Upper lobe of right lung (tissue), 1 donor: ENCODE results near the gene DTNB. TPM values are rescaled to one million over a fixed set of nuclear protein-coding genes. Genes with fewer than 3 reads are reported as not detected.

Experiments
- ATAC-seq: fragments of 200-7000 bp; cut with Tn5 transposase; one replicate; pipeline ENCODE4 v1.9.1; 2020; ENCODE audit warnings: mild to moderate bottlenecking, moderate library complexity
- DNase-seq: peaks from one replicate; pipeline ENCODE4 v3.0.0-alpha.2; 2020
- H3K27ac ChIP-seq: fragments of 200-600 bp; one replicate; pipeline ENCODE4 v1.8.0; 2022
- H3K27me3 ChIP-seq: fragments of 200-600 bp; one replicate; pipeline ENCODE4 v1.8.0; 2022; ENCODE audit warnings: mild to moderate bottlenecking
- H3K36me3 ChIP-seq: fragments of 200-600 bp; one replicate; pipeline ENCODE4 v1.8.0; 2022
- H3K4me1 ChIP-seq: fragments of 200-600 bp; one replicate; pipeline ENCODE4 v1.8.0; 2022
- H3K4me3 ChIP-seq: fragments of 200-600 bp; one replicate; pipeline ENCODE4 v1.8.0; 2022; ENCODE audit warnings: mild to moderate bottlenecking
- H3K9me3 ChIP-seq: fragments of 200-600 bp; one replicate; pipeline ENCODE4 v1.8.0; 2022
- CTCF ChIP-seq: fragments of 200-600 bp; IDR thresholded peaks from one replicate; pipeline ENCODE4 v1.8.0; 2022; ENCODE audit warnings: antibody characterized with exemption
- intact Hi-C: fragments of 100-400 bp; cut with DNase I; formaldehyde crosslinking; loops from one replicate; pipeline ENCODE4 v1.11.0; 2022
- long read RNA-seq: library from polyadenylated mRNA; unstranded; transcript quantifications from one replicate; pipeline ENCODE4 v2.0.0, GENCODE V29; 2021
- total RNA-seq: library from RNA; stranded (reverse); fragmentation: NEBNext Ultra II Directional; extraction: Animal tissue kit (Norgen Biotek cat#: 25700); gene quantifications from one replicate; pipeline ENCODE4 v1.2.1, GENCODE V29; 2021
- donor health status: DM: no; HTN: yes; CAD: no; lungs with severe emphysema.

The DTNB gene
- 18.1 TPM for total RNA-seq
- long read RNA-seq, transcript DTNB-201 (20 exons, 2,464 nt), result major isoform, 6 of 35 reads
- long read RNA-seq, partial matches to known transcripts, result 5 of 35 reads
- long read RNA-seq, other reads (novel, unspliced or antisense), result 23 of 35 reads

DNA sequence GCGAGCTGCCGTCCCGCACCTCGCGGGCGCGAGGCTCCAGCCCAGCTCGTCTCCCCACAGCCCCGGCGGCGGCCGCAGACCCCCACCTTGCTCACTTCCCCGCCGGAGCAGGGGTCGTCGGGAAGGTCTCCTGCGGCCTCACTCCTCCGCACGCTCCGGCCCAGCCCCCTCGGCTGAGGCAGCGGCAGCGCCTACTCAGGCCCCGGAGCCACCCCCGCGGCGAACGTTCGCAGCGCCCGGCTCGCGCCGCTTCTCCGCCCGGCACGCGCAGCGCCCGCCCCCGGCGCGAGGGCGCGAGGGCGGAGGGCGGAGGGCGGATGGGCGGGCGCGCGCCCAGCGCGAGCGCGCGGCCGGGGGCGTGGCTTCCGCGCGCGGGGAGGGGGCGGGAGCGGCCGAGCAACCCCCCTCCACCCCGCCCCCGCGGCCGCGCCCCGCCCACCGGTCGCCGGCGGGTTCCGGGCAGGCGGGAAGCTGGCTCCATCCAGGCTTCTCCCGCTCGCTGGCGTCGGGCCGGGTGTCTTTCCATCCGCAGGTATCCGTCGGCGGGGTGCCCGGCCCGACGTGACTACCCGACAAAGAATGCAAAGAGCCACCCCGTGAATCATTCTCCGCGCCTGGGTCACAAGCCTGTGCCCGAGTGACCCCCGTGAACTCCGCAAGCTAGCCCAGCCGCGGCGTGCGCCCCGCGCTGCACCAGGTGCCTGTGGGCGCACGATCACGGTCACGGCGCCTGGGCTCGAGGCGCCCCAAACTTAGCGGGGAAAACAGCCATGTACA is at the start of gene DTNB:
TSS of gene DTNB (minus strand) at position 278 of the 777 bp plus-strand sequence. CDS start 20,917 bp downstream, outside the sequence.
- Histone ChIP-seq H3K4me3 (peak within 1 kb of the TSS; percentile 80), H3K27ac (peak within 1 kb of the TSS; percentile 80), H3K4me1 (peaks cover 9% of the 10 kb centered on the region), H3K27me3 (no peaks in the 10 kb centered on the region), H3K9me3 (no peaks in the 10 kb centered on the region), H3K36me3 (no peaks in the 10 kb centered on the region)
- intact Hi-C loops, result no loop called here
- DNase-seq (peak; percentile 90), ATAC-seq (peak; percentile 96)
- TF ChIP-seq CTCF, result no peak

- TF ChIP-seq CTCF, result no peak
- no peak for ATAC-seq
- H3K36me3 ChIP-seq, result no peaks in the 10 kb centered on the region
Measured at GRCh38 chr2:25722224-25722623, 48.8 kb upstream of the DTNB start.

DNA sequence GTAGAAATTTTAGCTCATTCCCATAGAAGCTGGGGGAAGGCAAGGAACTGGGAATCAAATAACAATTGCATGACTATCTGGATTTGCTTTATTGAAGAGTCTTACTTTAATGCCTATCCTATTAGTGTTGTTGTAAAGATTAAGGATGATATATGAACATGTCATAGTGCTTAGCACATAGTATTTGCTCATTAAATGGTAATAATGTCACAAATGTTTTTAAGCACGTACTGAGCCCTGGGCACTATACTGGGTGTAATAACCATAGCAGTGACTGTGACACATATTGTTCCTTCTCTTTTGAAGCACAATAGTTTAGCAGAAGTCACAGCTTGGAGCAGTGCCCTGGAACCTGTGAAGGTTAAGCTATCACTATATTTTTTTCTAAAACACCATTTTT is 47.2 kb upstream of the DTNB start:
- DNase-seq, result no peak
- H3K36me3 ChIP-seq, result no peaks in the 10 kb centered on the region

More at GRCh38 chr2:25722224-25722623, 48.8 kb upstream of the DTNB start:
- DNase-seq, result no peak
- no peak overlapping the region for H3K27ac ChIP-seq
- no peaks in the 10 kb centered on the region for H3K9me3 ChIP-seq
- H3K4me1 ChIP-seq, result no peaks in the 10 kb centered on the region
- intact Hi-C loops, result no loop called here
- H3K27me3 ChIP-seq, result no peaks in the 10 kb centered on the region
- H3K4me3 ChIP-seq, result no peak overlapping the region

GRCh38 chr2:25714740-25715139 is 41.4 kb upstream of the DTNB start:
- intact Hi-C loops, result no loop called here
- Histone ChIP-seq H3K27me3 (no peaks in the 10 kb centered on the region), H3K27ac (no peak overlapping the region), H3K4me3 (no peak overlapping the region), H3K4me1 (no peaks in the 10 kb centered on the region), H3K9me3 (no peaks in the 10 kb centered on the region), H3K36me3 (no peaks in the 10 kb centered on the region)
- DNase-seq (no peak), ATAC-seq (no peak)
- no peak for TF ChIP-seq CTCF

More for the DNA sequence above, 47.2 kb upstream of the DTNB start:
- ATAC-seq, result no peak
- intact Hi-C loops, result no loop called here
- Histone ChIP-seq H3K4me1 (no peaks in the 10 kb centered on the region), H3K27me3 (no peaks in the 10 kb centered on the region), H3K27ac (no peak overlapping the region), H3K9me3 (no peaks in the 10 kb centered on the region), H3K4me3 (no peak overlapping the region)
- no peak for TF ChIP-seq CTCF

DNA sequence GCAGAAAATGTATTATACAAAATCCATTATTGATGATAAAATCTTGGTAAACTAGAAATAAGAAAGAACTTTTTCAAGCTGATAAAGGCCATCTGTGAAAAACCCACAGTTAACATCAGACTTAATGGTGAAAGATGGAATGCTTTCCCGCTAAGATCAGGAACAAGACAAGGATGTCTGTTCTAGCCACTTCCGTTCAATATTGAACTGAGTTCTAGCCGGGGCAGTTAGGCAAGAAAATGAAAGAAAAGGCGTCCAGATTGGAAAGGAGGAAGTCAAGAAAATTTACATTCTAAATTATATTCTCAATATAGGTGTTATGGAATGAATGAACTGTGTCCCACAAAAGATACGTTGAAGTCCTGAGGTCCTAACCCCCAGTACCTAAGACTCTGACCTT is 39.1 kb upstream of the DTNB start:
- no peak for TF ChIP-seq CTCF
- ATAC-seq (no peak), DNase-seq (no peak)
- no peaks in the 10 kb centered on the region for H3K9me3 ChIP-seq
- H3K36me3 ChIP-seq, result no peaks in the 10 kb centered on the region
- intact Hi-C loops, result no loop called here
- no peak overlapping the region for H3K27ac ChIP-seq
- H3K4me3 ChIP-seq, result no peak overlapping the region
- H3K27me3 ChIP-seq, result no peaks in the 10 kb centered on the region
- H3K4me1 ChIP-seq, result no peaks in the 10 kb centered on the region
